ENCODE measurements around the gene LGALS7B. TPM values are rescaled to one million over a fixed set of nuclear protein-coding genes. Genes with fewer than 3 reads are reported as not detected.
"Not testable (repeated sequence)": the region's sequence is repeated elsewhere in the genome, so short reads cannot be mapped to it uniquely, and the experiment has no call there.

The LGALS7B gene
- total RNA-seq, 1 donor from 2014 or later = not detected

GRCh38 chr19:38812841-38813320 is 23.9 kb downstream of the LGALS7B start, which contains the start of gene LGALS4:
Gene LGALS4 (minus strand): TSS chr19:38812945. CDS start chr19:38812886, 59 bp downstream.
- no peak for DNase-seq (ENCODE audit: extremely low spot score, unreplicated experiment)
- H3K36me3 Mint-ChIP-seq = peaks cover 5% of the 10 kb centered on the region
- H3K4me3 Mint-ChIP-seq = no peak within 1 kb of the TSS
- H3K4me1 Mint-ChIP-seq (ENCODE audit: unreplicated experiment) = no peaks in the 10 kb centered on the region
- H3K27ac Mint-ChIP-seq = peak within 1 kb of the TSS; percentile 39
- TF ChIP-seq, protein P1, sequence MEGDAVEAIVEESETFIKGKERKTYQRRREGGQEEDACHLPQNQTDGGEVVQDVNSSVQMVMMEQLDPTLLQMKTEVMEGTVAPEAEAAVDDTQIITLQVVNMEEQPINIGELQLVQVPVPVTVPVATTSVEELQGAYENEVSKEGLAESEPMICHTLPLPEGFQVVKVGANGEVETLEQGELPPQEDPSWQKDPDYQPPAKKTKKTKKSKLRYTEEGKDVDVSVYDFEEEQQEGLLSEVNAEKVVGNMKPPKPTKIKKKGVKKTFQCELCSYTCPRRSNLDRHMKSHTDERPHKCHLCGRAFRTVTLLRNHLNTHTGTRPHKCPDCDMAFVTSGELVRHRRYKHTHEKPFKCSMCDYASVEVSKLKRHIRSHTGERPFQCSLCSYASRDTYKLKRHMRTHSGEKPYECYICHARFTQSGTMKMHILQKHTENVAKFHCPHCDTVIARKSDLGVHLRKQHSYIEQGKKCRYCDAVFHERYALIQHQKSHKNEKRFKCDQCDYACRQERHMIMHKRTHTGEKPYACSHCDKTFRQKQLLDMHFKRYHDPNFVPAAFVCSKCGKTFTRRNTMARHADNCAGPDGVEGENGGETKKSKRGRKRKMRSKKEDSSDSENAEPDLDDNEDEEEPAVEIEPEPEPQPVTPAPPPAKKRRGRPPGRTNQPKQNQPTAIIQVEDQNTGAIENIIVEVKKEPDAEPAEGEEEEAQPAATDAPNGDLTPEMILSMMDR (conservative IDR thresholded peaks at IDR 0.05) = no peak
- no peaks in the 10 kb centered on the region for H3K27me3 Mint-ChIP-seq
- no peaks in the 10 kb centered on the region for H3K9me3 Mint-ChIP-seq

DNA sequence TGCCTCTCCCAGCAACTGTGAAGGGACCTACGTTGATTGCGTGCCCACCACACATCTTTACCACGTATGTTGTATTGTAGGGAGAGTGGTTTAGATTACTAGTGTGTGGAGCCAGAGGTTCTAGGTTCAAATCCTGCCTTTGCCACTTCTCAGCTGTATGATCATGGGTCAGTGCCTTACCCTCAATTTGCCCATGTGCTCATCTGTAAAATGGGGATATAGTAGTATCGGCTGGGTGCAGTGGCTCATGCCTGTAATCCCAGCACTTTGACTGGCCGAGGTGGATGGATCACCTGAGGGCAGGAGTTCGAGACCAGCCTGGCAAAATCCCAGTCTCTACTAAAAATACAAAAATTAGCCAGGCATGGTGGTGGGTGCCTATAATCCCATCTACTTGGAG is 24.3 kb downstream of the LGALS7B start:
- Mint-ChIP-seq H3K27ac (peak overlapping the region; percentile 39), H3K27me3 (no peaks in the 10 kb centered on the region), H3K4me1 (ENCODE audit: unreplicated experiment) (no peaks in the 10 kb centered on the region), H3K36me3 (peaks cover 5% of the 10 kb centered on the region), H3K9me3 (no peaks in the 10 kb centered on the region), H3K4me3 (no peak overlapping the region)
- TF ChIP-seq, protein P1 (conservative IDR thresholded peaks at IDR 0.05) = no peak
- DNase-seq (ENCODE audit: extremely low spot score, unreplicated experiment) = no peak

- not testable (repeated sequence) for H3K4me3 Mint-ChIP-seq
These were observed 24.9 kb downstream of the LGALS7B start for GRCh38 chr19:38813932-38814331.

GRCh38 chr19:38815059-38816001 is 26.3 kb downstream of the LGALS7B start:
- H3K27me3 Mint-ChIP-seq = no peaks in the 10 kb centered on the region
- no peak for DNase-seq (ENCODE audit: extremely low spot score, unreplicated experiment)

More at GRCh38 chr19:38813932-38814331, 24.9 kb downstream of the LGALS7B start:
- not testable (repeated sequence) for H3K27ac Mint-ChIP-seq; DNase-seq (ENCODE audit: extremely low spot score, unreplicated experiment); H3K27me3 Mint-ChIP-seq; H3K4me1 Mint-ChIP-seq (ENCODE audit: unreplicated experiment); H3K36me3 Mint-ChIP-seq; H3K9me3 Mint-ChIP-seq

DNA sequence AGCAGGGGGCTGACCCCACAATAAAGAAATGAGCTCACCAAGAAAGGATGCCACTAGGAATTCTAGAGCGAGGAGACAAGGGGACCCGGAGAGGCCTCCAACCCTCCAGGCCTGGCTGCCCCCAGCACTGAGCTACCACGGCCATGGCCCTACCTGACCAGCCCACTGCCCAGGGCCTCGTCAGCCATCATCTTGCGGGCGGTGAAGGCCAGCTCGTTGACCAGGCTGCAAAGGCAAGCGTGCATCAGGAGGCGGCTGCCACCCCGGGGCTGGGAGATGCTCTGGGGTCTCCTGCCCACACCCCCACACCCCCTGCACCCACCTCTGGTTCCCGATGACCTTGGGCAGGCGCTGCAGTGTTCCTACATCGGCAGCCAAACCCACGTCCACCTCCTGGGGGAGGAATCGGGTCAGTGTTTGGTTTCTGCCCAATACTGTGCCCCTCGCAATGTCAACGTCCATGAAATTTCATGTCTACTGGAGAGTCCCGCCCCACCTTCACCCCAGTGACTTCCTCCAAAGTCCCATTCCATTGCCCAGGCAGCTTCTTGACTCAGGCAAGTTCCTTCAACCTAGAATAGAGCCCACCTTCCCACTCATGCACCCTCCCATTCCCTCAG is 27.2 kb downstream of the LGALS7B start:
- Mint-ChIP-seq H3K4me3 (no peak overlapping the region), H3K27ac (no peak overlapping the region), H3K36me3 (peaks cover 18% of the 10 kb centered on the region), H3K9me3 (no peaks in the 10 kb centered on the region), H3K4me1 (ENCODE audit: unreplicated experiment) (peaks cover 13% of the 10 kb centered on the region), H3K27me3 (no peaks in the 10 kb centered on the region)
- TF ChIP-seq, protein P1 (conservative IDR thresholded peaks at IDR 0.05) = no peak
- no peak for DNase-seq (ENCODE audit: extremely low spot score, unreplicated experiment)

More at GRCh38 chr19:38815059-38816001, 26.3 kb downstream of the LGALS7B start:
- TF ChIP-seq, protein P1 (conservative IDR thresholded peaks at IDR 0.05) = no peak
- Mint-ChIP-seq H3K4me3 (no peak overlapping the region), H3K27ac (peak overlapping the region; percentile 24), H3K4me1 (ENCODE audit: unreplicated experiment) (peaks cover 7% of the 10 kb centered on the region), H3K9me3 (no peaks in the 10 kb centered on the region), H3K36me3 (peaks cover 12% of the 10 kb centered on the region)
